IMR-90 (cell line): ENCODE results near the gene CD244. TPM values are rescaled to one million over a fixed set of nuclear protein-coding genes. Genes with fewer than 3 reads are reported as not detected.

Source experiments
- ATAC-seq: fragments of 200-7000 bp; cut with Tn5 transposase; 2 replicates; pipeline ENCODE4 v1.9.1; 2020; ENCODE audit warnings: low read depth, mild to moderate bottlenecking, moderate library complexity
- BruUV-seq: library from RNA; stranded (reverse); fragments of 400-500 nt; replicated peaks from 2 replicates; lab custom pipeline; 2021; lab: Mats Ljungman, UMichigan
- CTCF ChIA-PET: fragments of 300-600 bp; formaldehyde crosslinking; extraction: SDS; loops from one replicate; lab custom pipeline; 2021; ENCODE audit warnings: antibody characterized with exemption; lab: Yijun Ruan, JAX
- POLR2A ChIA-PET: fragments of 300-600 bp; sonication (Branson Sonifier 250); formaldehyde crosslinking; loops from one replicate; lab custom pipeline; 2022; ENCODE audit warnings: antibody characterized with exemption; ENCODE audit not compliant: unreplicated experiment; lab: Charles Lee
- DNase-seq: peaks from one replicate; pipeline ENCODE4 v3.0.0; 2013
- H2AFZ ChIP-seq: replicated peaks from 2 replicates; pipeline ENCODE3; 2013; ENCODE audit warnings: low read length, mild to moderate bottlenecking; ENCODE audit not compliant: poor library complexity
- H2AK5ac ChIP-seq: 2 replicates; pipeline ENCODE4 v1.6.1; 2013; ENCODE audit warnings: low read depth, low read length, inconsistent platforms
- H2AK9ac ChIP-seq: replicated peaks from 2 replicates; pipeline ENCODE3; 2013; ENCODE audit warnings: mild to moderate bottlenecking, low read depth, low read length, moderate library complexity; ENCODE audit not compliant: poor library complexity
- H2BK120ac ChIP-seq: 2 replicates; pipeline ENCODE4 v1.6.1; 2013; ENCODE audit warnings: low read depth, low read length, inconsistent platforms
- H2BK15ac ChIP-seq: 3 replicates; pipeline ENCODE4 v1.6.1; 2013; ENCODE audit warnings: low read depth, low read length, inconsistent platforms
- H2BK20ac ChIP-seq: 2 replicates; pipeline ENCODE4 v1.6.1; 2013; ENCODE audit warnings: low read depth, mild to moderate bottlenecking, inconsistent platforms, low read length, moderate library complexity
- H2BK5ac ChIP-seq: 2 replicates; pipeline ENCODE4 v1.6.1; 2013; ENCODE audit warnings: mild to moderate bottlenecking, low read depth, low read length, inconsistent platforms; ENCODE audit not compliant: poor library complexity, severe bottlenecking
- H3K14ac ChIP-seq: replicated peaks from 2 replicates; pipeline ENCODE4 v1.6.1; 2013; ENCODE audit warnings: low read depth, low read length, inconsistent platforms
- H3K18ac ChIP-seq: 2 replicates; pipeline ENCODE4 v1.6.1; 2013; ENCODE audit warnings: low read depth, low read length, control low read depth
- H3K23ac ChIP-seq: 2 replicates; pipeline ENCODE4 v1.6.1; 2013; ENCODE audit warnings: low read depth, low read length, inconsistent platforms
- H3K27ac ChIP-seq: 2 replicates; pipeline ENCODE4 v1.5.1; 2013; ENCODE audit warnings: mild to moderate bottlenecking, control low read depth, low read length; ENCODE audit not compliant: insufficient read depth
- H3K27me3 ChIP-seq: 2 replicates; pipeline ENCODE4 v1.6.1; 2013; ENCODE audit warnings: low read length; ENCODE audit not compliant: control insufficient read depth, insufficient read depth
- H3K36me3 ChIP-seq: 2 replicates; pipeline ENCODE4 v1.6.1; 2013; ENCODE audit warnings: low read length, mixed read lengths; ENCODE audit not compliant: control insufficient read depth, insufficient read depth
- H3K4ac ChIP-seq: 2 replicates; pipeline ENCODE4 v1.6.1; 2013; ENCODE audit warnings: low read depth, low read length, inconsistent platforms
- H3K4me1 ChIP-seq: 2 replicates; pipeline ENCODE4 v1.6.1; 2013; ENCODE audit warnings: low read length, mixed read lengths; ENCODE audit not compliant: control insufficient read depth, insufficient read depth
- H3K4me2 ChIP-seq: 2 replicates; pipeline ENCODE4 v1.6.1; 2013; ENCODE audit warnings: low read depth, mild to moderate bottlenecking, control low read depth, low read length, moderate library complexity
- H3K4me3 ChIP-seq: 2 replicates; pipeline ENCODE4 v1.5.1; 2013; ENCODE audit warnings: low read depth, mild to moderate bottlenecking, control low read depth, low read length, moderate library complexity; ENCODE audit not compliant: insufficient read depth
- H3K56ac ChIP-seq: 2 replicates; pipeline ENCODE4 v1.6.1; 2013; ENCODE audit warnings: low read length, inconsistent platforms; ENCODE audit not compliant: insufficient read depth; ENCODE audit errors: extremely low read depth
- H3K79me1 ChIP-seq, 2 experiments: 2 replicates each; pipeline ENCODE4 v1.6.1; 2013; ENCODE audit warnings: low read length in 2 of 2, inconsistent platforms in 1 of 2, low read depth in 1 of 2
- H3K9ac ChIP-seq: 2 replicates; pipeline ENCODE4 v1.6.1; 2013; ENCODE audit warnings: low read depth, low read length, control low read depth
- H3K9me1 ChIP-seq: 2 replicates; pipeline ENCODE4 v1.6.1; 2013; ENCODE audit warnings: low read length, inconsistent platforms; ENCODE audit not compliant: insufficient read depth
- H3K9me3 ChIP-seq: 2 replicates; pipeline ENCODE4 v1.6.1; 2013; ENCODE audit warnings: low read length; ENCODE audit not compliant: control insufficient read depth, insufficient read depth
- H4K20me1 ChIP-seq: 2 replicates; pipeline ENCODE4 v1.6.1; 2013; ENCODE audit warnings: low read length, inconsistent platforms; ENCODE audit not compliant: insufficient read depth
- H4K5ac ChIP-seq: 2 replicates; pipeline ENCODE4 v1.6.1; 2013; ENCODE audit warnings: mild to moderate bottlenecking, low read depth, low read length, control low read depth
- H4K8ac ChIP-seq, 2 experiments: 2 replicates each; pipeline ENCODE4 v1.6.1; 2013; ENCODE audit warnings: low read depth in 2 of 2, low read length in 2 of 2, control low read depth in 1 of 2, inconsistent platforms in 1 of 2
- H4K91ac ChIP-seq: 2 replicates; pipeline ENCODE4 v1.6.1; 2013; ENCODE audit warnings: low read depth, low read length, inconsistent platforms; ENCODE audit not compliant: insufficient read depth
- FOS ChIP-seq: fragments of 150-350 bp; IDR thresholded peaks from 2 replicates; pipeline ENCODE4 v1.6.1; 2016; ENCODE audit warnings: low read depth, low read length
- MXI1 ChIP-seq: IDR thresholded peaks from 2 replicates; pipeline ENCODE4 v1.6.1; 2012; ENCODE audit warnings: low read depth, mild to moderate bottlenecking, low read length, moderate library complexity, borderline replicate concordance
- RAD21 ChIP-seq: IDR thresholded peaks from 2 replicates; pipeline ENCODE4 v1.6.1; 2012; ENCODE audit warnings: low read length, improper control_type of control experiment
- RCOR1 ChIP-seq: IDR thresholded peaks from 2 replicates; pipeline ENCODE4 v1.6.1; 2012; ENCODE audit warnings: mild to moderate bottlenecking, low read length, improper control_type of control experiment; ENCODE audit not compliant: insufficient replicate concordance
- USF2 ChIP-seq: fragments of 150-350 bp; IDR thresholded peaks from 2 replicates; pipeline ENCODE4 v1.6.1; 2017; ENCODE audit warnings: mild to moderate bottlenecking, antibody characterized with exemption, low read length, low read depth
- WGBS, 2 experiments: methylation state at CpG; one replicate each; pipeline versions ENCODE4 v1.1.5 to v1.1.7; 2013; ENCODE audit warnings: missing lambda C conversion rate in 2 of 2; ENCODE audit not compliant: insufficient read length in 1 of 2; ENCODE audit errors: extremely low coverage in 2 of 2; 5-methylcytosine and 5-hydroxymethylcytosine counted together
- dilution Hi-C: fragments of 300-500 bp; cut with HindIII; formaldehyde crosslinking; loops from one replicate; pipeline ENCODE4 v1.14.3; 2018; ENCODE audit warnings: low sequenced_read_pairs; ENCODE audit not compliant: unreplicated experiment
- in situ Hi-C: fragments of 300-500 bp; cut with MboI; formaldehyde crosslinking; loops from 3 replicates; pipeline ENCODE4 v1.14.3; 2019; ENCODE audit warnings: low sequenced_read_pairs, inconsistent platforms, mixed read lengths
- intact Hi-C: fragments of 100-400 bp; cut with micrococcal nuclease; formaldehyde crosslinking; loops from 2 replicates; pipeline ENCODE4 v1.10.0; 2022
- polyA plus RNA-seq, 3 experiments: library from polyadenylated mRNA; depleted of rRNA; stranded (reverse); fragments of >200 nt; gene quantifications; 2 replicates each; pipeline ENCODE4 v1.2.3, GENCODE V29; 2012; ENCODE audit warnings: low replicate concordance in 1 of 3
- total RNA-seq: library from RNA; depleted of rRNA; stranded (reverse); fragments of >200 nt; gene quantifications from 2 replicates; pipeline ENCODE4 v1.2.3, GENCODE V29; 2012
- TF ChIP-seq, protein P1 (sequence below): conservative IDR thresholded peaks from 2 replicates; pipeline ENCODE4 v1.5.1; 2012; ENCODE audit warnings: mild to moderate bottlenecking, low read depth, low read length, improper control_type of control experiment

The CD244 gene
- total and polyA plus RNA-seq, 2 of the 4 experiments (the other 2 are of a cell fraction) = not detected

- dilution Hi-C loops = no loop called here
- Histone ChIP-seq H2BK20ac (no peak overlapping the region), H3K36me3 (no peaks in the 10 kb centered on the region), H4K20me1 (no peaks in the 10 kb centered on the region), H2AK9ac (no peak overlapping the region), H3K27ac (no peak overlapping the region), H3K4me2 (no peak overlapping the region), H3K4me1 (no peaks in the 10 kb centered on the region), H4K5ac (no peak overlapping the region), H3K4me3 (no peak overlapping the region), H2BK5ac (no peak overlapping the region), H2AFZ (no peak overlapping the region), H3K14ac (no peak overlapping the region), H3K9me1 (no peaks in the 10 kb centered on the region), H3K4ac (no peak overlapping the region), H3K79me1 (no peaks in the 10 kb centered on the region), H4K8ac (no peak overlapping the region), H2BK15ac (no peak overlapping the region), H3K9ac (no peak overlapping the region), H3K27me3 (no peaks in the 10 kb centered on the region), H2BK120ac (no peak overlapping the region), H3K9me3 (no peaks in the 10 kb centered on the region), H3K56ac (no peak overlapping the region), H4K91ac (no peak overlapping the region), H3K18ac (no peak overlapping the region), H3K23ac (no peak overlapping the region), H2AK5ac (no peak overlapping the region)
- intact Hi-C loops = no loop called here
- in situ Hi-C loops = no loop called here
- ATAC-seq = no peak
- TF ChIP-seq, protein P1, sequence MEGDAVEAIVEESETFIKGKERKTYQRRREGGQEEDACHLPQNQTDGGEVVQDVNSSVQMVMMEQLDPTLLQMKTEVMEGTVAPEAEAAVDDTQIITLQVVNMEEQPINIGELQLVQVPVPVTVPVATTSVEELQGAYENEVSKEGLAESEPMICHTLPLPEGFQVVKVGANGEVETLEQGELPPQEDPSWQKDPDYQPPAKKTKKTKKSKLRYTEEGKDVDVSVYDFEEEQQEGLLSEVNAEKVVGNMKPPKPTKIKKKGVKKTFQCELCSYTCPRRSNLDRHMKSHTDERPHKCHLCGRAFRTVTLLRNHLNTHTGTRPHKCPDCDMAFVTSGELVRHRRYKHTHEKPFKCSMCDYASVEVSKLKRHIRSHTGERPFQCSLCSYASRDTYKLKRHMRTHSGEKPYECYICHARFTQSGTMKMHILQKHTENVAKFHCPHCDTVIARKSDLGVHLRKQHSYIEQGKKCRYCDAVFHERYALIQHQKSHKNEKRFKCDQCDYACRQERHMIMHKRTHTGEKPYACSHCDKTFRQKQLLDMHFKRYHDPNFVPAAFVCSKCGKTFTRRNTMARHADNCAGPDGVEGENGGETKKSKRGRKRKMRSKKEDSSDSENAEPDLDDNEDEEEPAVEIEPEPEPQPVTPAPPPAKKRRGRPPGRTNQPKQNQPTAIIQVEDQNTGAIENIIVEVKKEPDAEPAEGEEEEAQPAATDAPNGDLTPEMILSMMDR = no peak
- TF ChIP-seq FOS (no peak), USF2 (no peak), RCOR1 (no peak), MXI1 (no peak), RAD21 (no peak)
- BruUV-seq = no TSS peak
- no peak for DNase-seq
- POLR2A ChIA-PET = no interaction called here
- WGBS, 2 experiments = 62% methylated on average over 3 of the region's 6 CpGs; no CpG with 5 or more reads in 1 of the 2 experiments
- CTCF ChIA-PET = no interaction called here
These were observed 48.4 kb downstream of the CD244 start for GRCh38 chr1:160814316-160814715.
